GM12878 (cell line): Measurements from ENCODE around the gene VEGFA. TPM values are rescaled to one million over a fixed set of nuclear protein-coding genes. Genes with fewer than 3 reads are reported as not detected.
A peak's percentile ranks its signal among the peaks of the same experiment; 100 is the strongest.

ENCODE experiments used
- ATAC-seq: fragments of 200-7000 bp; cut with Tn5 transposase; 3 replicates; pipeline ENCODE4 v1.9.1; 2020; ENCODE audit warnings: mild to moderate bottlenecking, moderate library complexity
- BruUV-seq: library from RNA; stranded (reverse); fragments of 400-500 nt; replicated peaks from 2 replicates; lab custom pipeline; 2021; lab: Mats Ljungman, UMichigan
- CTCF ChIA-PET: fragments of 300-600 bp; sonication (Branson Sonifier 250); formaldehyde crosslinking; extraction: SDS; loops from one replicate; lab custom pipeline; 2021; ENCODE audit warnings: inconsistent platforms; lab: Yijun Ruan, JAX
- POLR2A ChIA-PET: fragments of 350-600 bp; formaldehyde crosslinking; extraction: SDS; loops from one replicate; lab custom pipeline; 2021; ENCODE audit warnings: inconsistent platforms; lab: Charles Lee
- RAD21 ChIA-PET: fragments of 300-600 bp; sonication (Branson Sonifier 250); formaldehyde crosslinking; loops from one replicate; lab custom pipeline; 2023; ENCODE audit warnings: antibody characterized with exemption; ENCODE audit not compliant: unreplicated experiment; lab: Charles Lee
- SMC1A ChIA-PET: fragments of 300-600 bp; sonication (Branson Sonifier 250); formaldehyde crosslinking; loops from one replicate; lab custom pipeline; 2023; ENCODE audit not compliant: unreplicated experiment, uncharacterized antibody; lab: Charles Lee
- DNase-seq: peaks from one replicate; pipeline ENCODE4 v3.0.0-alpha.2; 2011; ENCODE audit warnings: low read depth, low spot score
- FAIRE-seq: peaks from 3 replicates; lab custom pipeline; 2011; peaks lifted over from hg19 to GRCh38; lab: Jason Lieb, UNC
- H2AFZ ChIP-seq: 2 replicates; pipeline ENCODE4 v1.6.0; 2011; ENCODE audit warnings: low read depth, low read length, control low read depth; ENCODE audit not compliant: control insufficient read depth
- H3K27ac ChIP-seq: 2 replicates; pipeline ENCODE4 v1.5.1; 2011; ENCODE audit warnings: control low read depth; ENCODE audit not compliant: control insufficient read depth, insufficient read depth
- H3K27me3 ChIP-seq, 2 experiments: replicated peaks in 1 of 2; 2 replicates each; pipeline versions ENCODE4 v1.6.0 to v1.6.1; 2011; ENCODE audit warnings: low read length in 1 of 2; ENCODE audit not compliant: control insufficient read depth in 2 of 2, insufficient read depth in 2 of 2
- H3K36me3 ChIP-seq, 2 experiments: 2 replicates each; pipeline ENCODE4 v1.5.1; 2011; ENCODE audit warnings: low read length in 1 of 2; ENCODE audit not compliant: control insufficient read depth in 2 of 2, insufficient read depth in 2 of 2
- H3K4me1 ChIP-seq: 2 replicates; pipeline ENCODE4 v1.6.1; 2011; ENCODE audit warnings: mild to moderate bottlenecking, low read length, moderate library complexity, mixed read lengths; ENCODE audit not compliant: control insufficient read depth, insufficient read depth
- H3K4me2 ChIP-seq: 2 replicates; pipeline ENCODE4 v1.6.0; 2011; ENCODE audit warnings: control low read depth; ENCODE audit not compliant: control insufficient read depth, insufficient read depth
- H3K4me3 ChIP-seq: fragments of 200-600 bp; sonication (generic); 2 replicates; pipeline ENCODE4 v1.5.1; 2016
- H3K79me2 ChIP-seq: 2 replicates; pipeline ENCODE4 v1.6.0; 2011; ENCODE audit warnings: low read length; ENCODE audit not compliant: control insufficient read depth, insufficient read depth
- H3K9ac ChIP-seq: 2 replicates; pipeline ENCODE4 v1.8.0; 2011; ENCODE audit warnings: low read length, control low read depth, mixed read lengths; ENCODE audit not compliant: control insufficient read depth, insufficient read depth
- H3K9me3 ChIP-seq: replicated peaks from 3 replicates; pipeline ENCODE4 v1.5.1; 2011; ENCODE audit warnings: mild to moderate bottlenecking, low read length; ENCODE audit not compliant: control insufficient read depth, insufficient read depth
- H4K20me1 ChIP-seq: 2 replicates; pipeline ENCODE4 v1.6.0; 2011; ENCODE audit not compliant: control insufficient read depth, insufficient read depth
- BCL3 ChIP-seq: IDR thresholded peaks from 2 replicates; pipeline ENCODE4 v1.6.1; 2011; ENCODE audit warnings: borderline replicate concordance, low read depth, mild to moderate bottlenecking, moderate library complexity, low read length; ENCODE audit not compliant: insufficient read depth, poor library complexity, severe bottlenecking
- BRCA1 ChIP-seq: IDR thresholded peaks from 2 replicates; pipeline ENCODE4 v1.6.1; 2011; ENCODE audit warnings: low read depth, low read length, improper control_type of control experiment
- CHD2 ChIP-seq: IDR thresholded peaks from 2 replicates; pipeline ENCODE4 v1.6.1; 2011; ENCODE audit warnings: low read depth, low read length, improper control_type of control experiment, borderline replicate concordance
- CHD4 ChIP-seq: fragments of 200-600 bp; sonication (generic); IDR thresholded peaks from 2 replicates; pipeline ENCODE4 v1.6.1; 2016; ENCODE audit warnings: mild to moderate bottlenecking
- GABPA ChIP-seq: IDR thresholded peaks from 2 replicates; pipeline ENCODE4 v1.6.1; 2014; ENCODE audit warnings: antibody characterized with exemption, low read depth, mild to moderate bottlenecking, inconsistent platforms
- HDAC2 ChIP-seq: fragments of 200-600 bp; sonication (generic); IDR thresholded peaks from 2 replicates; pipeline ENCODE4 v1.6.1; 2017
- IKZF1 ChIP-seq: fragments of 450-650 bp; conservative IDR thresholded peaks from 2 replicates; pipeline ENCODE4 v1.6.1; 2017; ENCODE audit warnings: antibody characterized with exemption, mild to moderate bottlenecking
- LARP7 ChIP-seq: fragments of 450-650 bp; IDR thresholded peaks from 2 replicates; pipeline ENCODE4 v1.6.1; 2017; ENCODE audit warnings: mild to moderate bottlenecking
- MEF2B ChIP-seq: fragments of 450-650 bp; IDR thresholded peaks from 2 replicates; pipeline ENCODE4 v1.6.1; 2018; ENCODE audit warnings: mild to moderate bottlenecking, moderate library complexity; ENCODE audit not compliant: partially characterized antibody, poor library complexity, severe bottlenecking
- POLR2A ChIP-seq: IDR thresholded peaks from 2 replicates; pipeline ENCODE4 v1.6.1; 2011; ENCODE audit warnings: low read depth, mild to moderate bottlenecking, low read length
- POU2F2 ChIP-seq: IDR thresholded peaks from 3 replicates; pipeline ENCODE4 v1.6.1; 2011; ENCODE audit warnings: low read depth, mild to moderate bottlenecking, low read length, borderline replicate concordance
- RAD51 ChIP-seq: fragments of 450-650 bp; IDR thresholded peaks from 2 replicates; pipeline ENCODE4 v1.6.1; 2016; ENCODE audit warnings: moderate library complexity, mild to moderate bottlenecking, inconsistent platforms
- RCOR1 ChIP-seq: conservative IDR thresholded peaks from 2 replicates; pipeline ENCODE4 v1.6.1; 2012; ENCODE audit warnings: low read depth, low read length, improper control_type of control experiment
- SMC3 ChIP-seq: IDR thresholded peaks from 2 replicates; pipeline ENCODE4 v1.6.1; 2011; ENCODE audit warnings: low read length, improper control_type of control experiment, borderline replicate concordance
- TCF7 ChIP-seq: IDR thresholded peaks from 2 replicates; pipeline ENCODE4 v1.6.1; 2014; ENCODE audit warnings: antibody characterized with exemption, borderline replicate concordance
- USF2 ChIP-seq: IDR thresholded peaks from 2 replicates; pipeline ENCODE4 v1.6.1; 2011; ENCODE audit warnings: low read depth, low read length, improper control_type of control experiment, borderline replicate concordance
- ZNF24 ChIP-seq: fragments of 450-650 bp; IDR thresholded peaks from 2 replicates; pipeline ENCODE4 v1.6.1; 2017; ENCODE audit warnings: antibody characterized with exemption, mild to moderate bottlenecking
- ZNF622 ChIP-seq: fragments of 450-650 bp; IDR thresholded peaks from 2 replicates; pipeline ENCODE4 v1.6.1; 2017; ENCODE audit warnings: mild to moderate bottlenecking, inconsistent platforms
- WGBS: methylation state at CpG from one replicate; pipeline ENCODE4 v1.1.6; 2016; ENCODE audit warnings: low lambda C conversion rate; ENCODE audit not compliant: insufficient replicate concordance, insufficient coverage; ENCODE audit errors: missing lambda C conversion rate; 5-methylcytosine and 5-hydroxymethylcytosine counted together
- in situ Hi-C: fragments of 300-500 bp; cut with MboI; formaldehyde crosslinking; loops from 9 replicates; pipeline ENCODE4 v1.14.3; 2018; ENCODE audit warnings: mixed read lengths
- intact Hi-C: fragments of 100-400 bp; cut with micrococcal nuclease; formaldehyde crosslinking; loops from one replicate; pipeline ENCODE4 v1.14.2; 2022; ENCODE audit not compliant: unreplicated experiment
- polyA plus RNA-seq, 11 experiments: library from polyadenylated mRNA; depleted of rRNA in 4 of 11; unstranded in 6 of 11; stranded (reverse) in 5 of 11; fragments of >200 nt; fragmentation: Nextera tagmentation in 4 of 11; fragmentation: Illumina TruSeq in 1 of 11; extraction: Ambion mirVana in 4 of 11; extraction: Trizol in 1 of 11; gene quantifications; 1 replicate in 1 of 11; 2 replicates in 10 of 11; pipeline versions ENCODE4 v1.2.1 to v1.2.3, GENCODE V29; 2011 to 2016; ENCODE audit warnings: inconsistent platforms in 2 of 11, missing spikeins in 2 of 11, low read depth in 1 of 11
- total RNA-seq, 4 experiments: library from RNA; depleted of rRNA in 3 of 4; stranded (reverse); fragments of >200 nt in 3 of 4; fragmentation: Illumina TruSeq in 1 of 4; extraction: Trizol in 1 of 4; gene quantifications; 2 replicates each; pipeline versions ENCODE4 v1.2.1 to v1.2.3, GENCODE V29; 2013 to 2021

VEGFA gene
- total and polyA plus RNA-seq, 10 of the 15 experiments (the other 5 are each of a cell fraction or from before 2014, with no cell fraction given), result 0.96 to 140 (median 16.9) TPM

- SMC1A ChIA-PET, result interaction anchor here (0.6 to 1.2 kb wide), 2 partner anchors 13 to 353 kb away, joined by 3 to 4 read pairs; no protein-coding TSS in a partner anchor
- Histone ChIP-seq H3K27me3 (no peaks in the 10 kb centered on the region), H3K27ac (no peak overlapping the region), H3K79me2 (no peaks in the 10 kb centered on the region; the same call in 1 of the 2 replicates), H3K9me3 (peaks cover 2% of the 10 kb centered on the region), H2AFZ (no peak overlapping the region), H3K36me3 (no peaks in the 10 kb centered on the region), H4K20me1 (no peaks in the 10 kb centered on the region), H3K4me2 (no peak overlapping the region), H3K9ac (no peak overlapping the region), H3K4me3 (no peak overlapping the region), H3K4me1 (peaks cover 24% of the 10 kb centered on the region)
- POLR2A ChIA-PET, result interaction anchor here (0.6 kb wide), 1 partner anchor 36 kb away, joined by 3 read pairs; no protein-coding TSS in a partner anchor
- in situ Hi-C loops (no loop called here), intact Hi-C loops (no loop called here)
- ATAC-seq (no peak), DNase-seq (no peak), FAIRE-seq (no peak)
- WGBS, result 31% methylated on average over 3 of the region's 3 CpGs
- no TSS peak for BruUV-seq
- RAD21 ChIA-PET, result no interaction called here
- CTCF ChIA-PET, result interaction anchor here (0.9 to 1.2 kb wide), 3 partner anchors 7 to 30 kb away, joined by 3 to 4 read pairs (median 3); no protein-coding TSS in a partner anchor
- TF ChIP-seq IKZF1, result no peak
- TF ChIP-seq ZNF24, result peak; percentile 79
- no peak for TF ChIP-seq CHD4
- no peak for TF ChIP-seq HDAC2
These were observed 42.4 kb upstream of the VEGFA start for GRCh38 chr6:43727634-43728033.

GRCh38 chr6:43728586-43728985 is 41.4 kb upstream of the VEGFA start:
- intact Hi-C loops, result no loop called here
- WGBS, result 70% methylated on average over 2 of the region's 2 CpGs
- Histone ChIP-seq H3K79me2 (no peaks in the 10 kb centered on the region; the same call in 1 of the 2 replicates), H3K9ac (no peak overlapping the region), H3K27ac (no peak overlapping the region), H2AFZ (no peak overlapping the region), H3K4me1 (peaks cover 29% of the 10 kb centered on the region), H3K27me3 (no peaks in the 10 kb centered on the region), H4K20me1 (no peaks in the 10 kb centered on the region), H3K36me3 (no peaks in the 10 kb centered on the region), H3K4me2 (no peak overlapping the region), H3K4me3 (no peak overlapping the region), H3K9me3 (peaks cover 3% of the 10 kb centered on the region)
- ATAC-seq (no peak), DNase-seq (no peak), FAIRE-seq (no peak)
- ChIA-PET RAD21 (interaction anchor here (0.6 kb wide), 1 partner anchor 35 kb away, joined by 3 read pairs; no protein-coding TSS in a partner anchor), CTCF (interaction anchor here (0.7 to 1.2 kb wide), 6 partner anchors 8 to 347 kb away, joined by 3 to 4 read pairs (median 3); no protein-coding TSS in a partner anchor), SMC1A (interaction anchor here (0.9 to 1.2 kb wide), 2 partner anchors 11 to 14 kb away, joined by 4 read pairs; no protein-coding TSS in a partner anchor), POLR2A (no interaction called here)
- TF ChIP-seq TCF7 (no peak), MEF2B (no peak), RCOR1 (no peak), USF2 (no peak), POU2F2 (no peak), LARP7 (no peak), SMC3 (no peak), BRCA1 (no peak), RAD51 (no peak), BCL3 (no peak), POLR2A (no peak), CHD2 (no peak), ZNF622 (no peak), GABPA (no peak)
- in situ Hi-C loops, result no loop called here
- BruUV-seq, result no TSS peak
